K562 (cell line): ENCODE measurements around the gene SNX1. TPM values are rescaled to one million over a fixed set of nuclear protein-coding genes. Genes with fewer than 3 reads are reported as not detected.

Source experiments
- CBX3 ChIP-seq, 2 experiments: IDR thresholded peaks; 1 replicate in 1 of 2; 2 replicates in 1 of 2; pipeline ENCODE4 v1.6.1; 2012; ENCODE audit warnings: inconsistent platforms in 2 of 2, low read length in 2 of 2, borderline replicate concordance in 1 of 2, control low read depth in 1 of 2
- CTCF ChIP-seq, 3 experiments: IDR thresholded peaks in 2 of 3; conservative IDR thresholded peaks in 1 of 3; 2 replicates each; pipeline ENCODE4 v1.5.1; 2011 to 2012; ENCODE audit warnings: low read length in 3 of 3, mild to moderate bottlenecking in 3 of 3, control low read depth in 2 of 3, improper control_type of control experiment in 1 of 3, inconsistent platforms in 1 of 3, low read depth in 1 of 3, mixed read lengths in 1 of 3, moderate library complexity in 1 of 3; ENCODE audit not compliant: insufficient read depth in 2 of 3
- FOXA3 ChIP-seq, 2 experiments: fragments of 450-650 bp in 1 of 2; sonication (generic) in 1 of 2; formaldehyde crosslinking; IDR thresholded peaks in 1 of 2; conservative IDR thresholded peaks in 1 of 2; 2 replicates each; pipeline versions ENCODE4 v1.4.0 to v1.8.0; 2020 to 2022; ENCODE audit warnings: mild to moderate bottlenecking in 2 of 2, missing genetic modification reagents in 1 of 2
- FOXP4 ChIP-seq: sonication (generic); formaldehyde crosslinking; IDR thresholded peaks from 2 replicates; pipeline ENCODE4 v1.8.0; 2022; ENCODE audit warnings: mild to moderate bottlenecking, missing genetic modification reagents, borderline replicate concordance
- HDAC1 ChIP-seq, 2 experiments: fragments of 450-650 bp; IDR thresholded peaks; 2 replicates each; pipeline ENCODE4 v1.6.1; 2016 to 2017; ENCODE audit warnings: inconsistent platforms in 1 of 2, mild to moderate bottlenecking in 1 of 2, moderate library complexity in 1 of 2
- MAZ ChIP-seq, 2 experiments: fragments of 450-650 bp in 1 of 2; sonication (generic) in 1 of 2; formaldehyde crosslinking; IDR thresholded peaks in 1 of 2; conservative IDR thresholded peaks in 1 of 2; 2 replicates each; pipeline versions ENCODE4 v1.4.0 to v1.5.0; 2020; ENCODE audit warnings: mild to moderate bottlenecking in 1 of 2, missing genetic modification reagents in 1 of 2
- MTA1 ChIP-seq: fragments of 450-650 bp; IDR thresholded peaks from 2 replicates; pipeline ENCODE4 v1.6.1; 2017; ENCODE audit warnings: borderline replicate concordance
- NCOA1 ChIP-seq: fragments of 450-650 bp; IDR thresholded peaks from 2 replicates; pipeline ENCODE4 v1.6.1; 2016; ENCODE audit warnings: low read depth
- PHB2 ChIP-seq: fragments of 450-650 bp; IDR thresholded peaks from 2 replicates; pipeline ENCODE4 v1.6.1; 2017; ENCODE audit warnings: low read depth
- ZBTB7A ChIP-seq: IDR thresholded peaks from 2 replicates; pipeline ENCODE4 v1.6.1; 2011; ENCODE audit warnings: low read depth, mild to moderate bottlenecking, low read length, moderate library complexity, borderline replicate concordance; ENCODE audit not compliant: control insufficient read depth
- ZHX1 ChIP-seq: fragments of 150-350 bp; conservative IDR thresholded peaks from 2 replicates; pipeline ENCODE4 v1.6.1; 2014; ENCODE audit warnings: low read length
- ZKSCAN3 ChIP-seq: fragments of 250-450 bp; sonication (Bioruptor Pico); IDR thresholded peaks from 2 replicates; pipeline ENCODE4 v1.4.0; 2020
- ZNF668 ChIP-seq: fragments of 250-450 bp; sonication (Bioruptor Pico); IDR thresholded peaks from 2 replicates; pipeline ENCODE4 v1.8.0; 2022; ENCODE audit warnings: mild to moderate bottlenecking, inconsistent platforms
- polyA plus RNA-seq, 8 experiments: library from polyadenylated mRNA; depleted of rRNA in 4 of 8; stranded (reverse) in 5 of 8; unstranded in 3 of 8; fragments of >200 nt; fragmentation: Nextera tagmentation in 2 of 8; fragmentation: Illumina TruSeq in 1 of 8; extraction: Ambion mirVana in 2 of 8; extraction: Trizol in 1 of 8; gene quantifications; 2 replicates each; pipeline versions ENCODE4 v1.2.1 to v1.2.3, GENCODE V29; 2011 to 2014; ENCODE audit warnings: inconsistent platforms in 1 of 8, missing spikeins in 1 of 8
- total RNA-seq, 7 experiments: library from RNA; depleted of rRNA in 6 of 7; stranded (reverse); fragments of >200 nt in 6 of 7; fragmentation: Illumina TruSeq in 2 of 7; extraction: Trizol in 2 of 7; gene quantifications; 2 replicates each; pipeline versions ENCODE4 v1.2.1 to v1.2.3, GENCODE V29; 2011 to 2021; ENCODE audit warnings: low replicate concordance in 1 of 7
- TF ChIP-seq, protein P1 (sequence below): IDR thresholded peaks from 2 replicates; pipeline ENCODE4 v1.6.1; 2012; ENCODE audit warnings: low read depth, low read length, improper control_type of control experiment, borderline replicate concordance
- TF ChIP-seq, protein P2 (sequence below): IDR thresholded peaks from 3 replicates; pipeline ENCODE4 v1.6.1; 2011; ENCODE audit warnings: borderline replicate concordance, mild to moderate bottlenecking; ENCODE audit not compliant: insufficient read length, insufficient read depth

Gene SNX1
- total and polyA plus RNA-seq, 9 of the 15 experiments (the other 6 are each of a cell fraction or from before 2014, with no cell fraction given): 11.0 to 105 (median 59.9) TPM

DNA sequence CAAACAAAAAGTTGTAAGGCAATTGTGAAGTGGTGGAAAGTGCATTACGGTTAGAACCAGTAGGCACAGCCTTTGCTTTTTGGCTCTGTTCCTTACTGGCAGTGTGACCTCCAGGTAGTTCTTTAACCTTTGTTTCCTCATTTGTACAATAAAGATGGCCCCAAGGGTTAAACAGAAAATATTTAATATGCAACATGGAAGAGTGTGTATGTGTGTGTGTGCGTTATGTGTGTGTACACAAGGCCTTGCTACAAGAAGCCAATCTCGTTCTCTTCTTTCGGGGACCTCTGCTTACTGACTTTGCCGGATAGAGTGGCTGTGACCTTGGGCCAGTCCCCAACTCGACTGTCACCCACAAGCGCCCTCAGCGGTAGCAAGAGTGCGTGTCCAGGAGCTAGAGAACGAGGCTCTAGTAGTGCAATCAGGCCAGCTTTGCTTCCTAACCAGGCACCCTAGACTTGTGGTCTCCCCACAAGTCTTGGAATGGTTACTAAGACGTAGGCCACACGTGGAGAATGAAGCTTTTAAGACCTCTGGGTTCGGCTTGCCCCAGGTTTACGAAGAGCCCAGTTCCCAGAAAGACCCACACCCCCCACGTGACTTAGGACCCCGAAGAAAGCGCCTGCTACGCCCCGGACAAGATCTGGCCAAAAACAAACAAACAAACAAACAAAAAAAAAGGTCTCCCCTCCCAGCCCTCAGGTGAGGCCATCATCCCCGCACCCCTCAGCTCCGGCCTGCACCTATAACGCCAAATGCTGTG lies 2.7 kb upstream of the SNX1 start (continued):
- 0 out of 2 replicates have a peak, but pooled peaks have one; percentile 28 for TF ChIP-seq ZHX1
- TF ChIP-seq, protein P1, sequence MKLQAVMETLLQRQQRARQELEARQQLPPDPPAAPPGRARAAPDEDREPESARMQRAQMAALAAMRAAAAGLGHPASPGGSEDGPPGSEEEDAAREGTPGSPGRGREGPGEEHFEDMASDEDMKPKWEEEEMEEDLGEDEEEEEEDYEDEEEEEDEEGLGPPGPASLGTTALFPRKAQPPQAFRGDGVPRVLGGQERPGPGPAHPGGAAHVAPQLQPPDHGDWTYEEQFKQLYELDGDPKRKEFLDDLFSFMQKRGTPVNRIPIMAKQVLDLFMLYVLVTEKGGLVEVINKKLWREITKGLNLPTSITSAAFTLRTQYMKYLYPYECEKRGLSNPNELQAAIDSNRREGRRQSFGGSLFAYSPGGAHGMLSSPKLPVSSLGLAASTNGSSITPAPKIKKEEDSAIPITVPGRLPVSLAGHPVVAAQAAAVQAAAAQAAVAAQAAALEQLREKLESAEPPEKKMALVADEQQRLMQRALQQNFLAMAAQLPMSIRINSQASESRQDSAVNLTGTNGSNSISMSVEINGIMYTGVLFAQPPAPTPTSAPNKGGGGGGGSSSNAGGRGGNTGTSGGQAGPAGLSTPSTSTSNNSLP: no peak
- TF ChIP-seq ZKSCAN3 (CRISPR knock-in tag): no peak
- TF ChIP-seq FOXA3 (CRISPR knock-in tag; conservative IDR thresholded peaks at IDR 0.05 in 1 of 2, IDR thresholded peaks at IDR 0.05 in 1 of 2): peak in 1 of 2 experiments; percentile 72; a peak in 1 of 4 replicates
- peak; percentile 28; the same call in 1 of the 2 replicates for TF ChIP-seq ZBTB7A
- TF ChIP-seq, protein P2, sequence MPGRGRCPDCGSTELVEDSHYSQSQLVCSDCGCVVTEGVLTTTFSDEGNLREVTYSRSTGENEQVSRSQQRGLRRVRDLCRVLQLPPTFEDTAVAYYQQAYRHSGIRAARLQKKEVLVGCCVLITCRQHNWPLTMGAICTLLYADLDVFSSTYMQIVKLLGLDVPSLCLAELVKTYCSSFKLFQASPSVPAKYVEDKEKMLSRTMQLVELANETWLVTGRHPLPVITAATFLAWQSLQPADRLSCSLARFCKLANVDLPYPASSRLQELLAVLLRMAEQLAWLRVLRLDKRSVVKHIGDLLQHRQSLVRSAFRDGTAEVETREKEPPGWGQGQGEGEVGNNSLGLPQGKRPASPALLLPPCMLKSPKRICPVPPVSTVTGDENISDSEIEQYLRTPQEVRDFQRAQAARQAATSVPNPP: no peak
- TF ChIP-seq FOXP4: 0 out of 2 replicates have a peak, but pooled peaks have one; percentile 59
- TF ChIP-seq PHB2: 0 out of 2 replicates have a peak, but pooled peaks have one; percentile 41
- TF ChIP-seq CBX3 (IDR thresholded peaks at IDR 0.05; ENCODE audit: borderline replicate concordance in 1 of 2, low read length in 2 of 2): peak in 1 of 2 experiments; percentile 68; a peak in 1 of 3 replicates
- peak in 1 of 2 experiments; percentile 62; a peak in 3 of 4 replicates for TF ChIP-seq HDAC1 (IDR thresholded peaks at IDR 0.05)
- TF ChIP-seq MAZ (CRISPR knock-in tag; conservative IDR thresholded peaks at IDR 0.05 in 1 of 2, IDR thresholded peaks at IDR 0.05 in 1 of 2): 0 out of 4 replicates have a peak, but pooled peaks of 1 of the 2 experiments have one; percentile 11
- peak; percentile 7; the same call in 1 of the 2 replicates for TF ChIP-seq ZNF668 (CRISPR knock-in tag)
- peak; percentile 35 to 47 (median 45); a peak in 4 of 6 replicates for TF ChIP-seq CTCF (IDR thresholded peaks at IDR 0.05 in 2 of 3, conservative IDR thresholded peaks at IDR 0.05 in 1 of 3; ENCODE audit: insufficient read depth in 2 of 3, low read depth in 1 of 3, low read length in 3 of 3)
- TF ChIP-seq MTA1: 0 out of 2 replicates have a peak, but pooled peaks have one; percentile 30
- peak; percentile 39 for TF ChIP-seq NCOA1
